ENCODE results near the gene ASCL5. TPM values are rescaled to one million over a fixed set of nuclear protein-coding genes. Genes with fewer than 3 reads are reported as not detected.

Gene ASCL5
- total RNA-seq, 1 experiment from 2014 or later: not detected

GRCh38 chr1:201167041-201167991, 40.3 kb upstream of the ASCL5 start:
- in situ Hi-C loops (cut with HindIII; ENCODE audit: low pct_unique_long_range_greater_than_20kb, low sequenced_read_pairs): no loop called here
- H3K27me3 ChIP-seq (ENCODE audit: control insufficient read depth, insufficient read depth, low read length): peaks cover 2% of the 10 kb centered on the region; the same call in 1 of the 2 replicates
- H3K27ac ChIP-seq (ENCODE audit: low read length): no peak overlapping the region
- POLR2A ChIA-PET: no interaction called here
- H3K4me3 ChIP-seq (ENCODE audit: low read depth in 2 of 2, low read length in 2 of 2): no peak overlapping the region
- intact Hi-C loops (cut with micrococcal nuclease; ENCODE audit: unreplicated experiment): no loop called here
- ATAC-seq: no peak
- H3K9me3 ChIP-seq (ENCODE audit: control insufficient read depth, insufficient read depth, low read depth, low read length): no peaks in the 10 kb centered on the region
- H3K36me3 ChIP-seq (ENCODE audit: control insufficient read depth, insufficient read depth, low read length): no peaks in the 10 kb centered on the region
- BruUV-seq (replicated peaks): no TSS peak
- TF ChIP-seq TCF7L2 (IDR thresholded peaks at IDR 0.05; ENCODE audit: low read depth, low read length): no peak
- TF ChIP-seq CTCF (IDR thresholded peaks at IDR 0.05): no peak
- peaks cover 10% of the 10 kb centered on the region for H3K4me1 ChIP-seq (ENCODE audit: control insufficient read depth, insufficient read depth, low read length)
- CTCF ChIA-PET: no interaction called here
- no peak for DNase-seq (ENCODE audit: low read depth, low spot score)

GRCh38 chr1:201164645-201165044, 37.7 kb upstream of the ASCL5 start:
- intact Hi-C loops (cut with micrococcal nuclease; ENCODE audit: unreplicated experiment) (no loop called here), in situ Hi-C loops (cut with HindIII; ENCODE audit: low pct_unique_long_range_greater_than_20kb, low sequenced_read_pairs) (no loop called here)
- CTCF ChIA-PET: no interaction called here
- BruUV-seq (replicated peaks): no TSS peak
- ATAC-seq (no peak), DNase-seq (ENCODE audit: low read depth, low spot score) (no peak)
- H3K27me3 ChIP-seq (ENCODE audit: control insufficient read depth, insufficient read depth, low read length): peaks cover 2% of the 10 kb centered on the region; the same call in 1 of the 2 replicates
- H3K4me1 ChIP-seq (ENCODE audit: control insufficient read depth, insufficient read depth, low read length): peaks cover 5% of the 10 kb centered on the region; the same call in 1 of the 2 replicates
- POLR2A ChIA-PET: no interaction called here
- no peak overlapping the region for H3K4me3 ChIP-seq (ENCODE audit: low read depth in 2 of 2, low read length in 2 of 2)
- no peak overlapping the region for H3K27ac ChIP-seq (ENCODE audit: low read length)
- no peaks in the 10 kb centered on the region for H3K9me3 ChIP-seq (ENCODE audit: control insufficient read depth, insufficient read depth, low read depth, low read length)
- H3K36me3 ChIP-seq (ENCODE audit: control insufficient read depth, insufficient read depth, low read length): no peaks in the 10 kb centered on the region
- no peak for TF ChIP-seq SIN3A (IDR thresholded peaks at IDR 0.05; ENCODE audit: borderline replicate concordance, insufficient read depth, low read depth, low read length)
- no peak for TF ChIP-seq TCF7L2 (IDR thresholded peaks at IDR 0.05; ENCODE audit: low read depth, low read length)
- no peak for TF ChIP-seq POLR2AphosphoS5 (IDR thresholded peaks at IDR 0.05; ENCODE audit: low read depth, low read length)
- TF ChIP-seq CTCF (IDR thresholded peaks at IDR 0.05): no peak
- no peak for TF ChIP-seq REST (IDR thresholded peaks at IDR 0.05; ENCODE audit: insufficient read depth in 1 of 2, low read depth in 2 of 2, low read length in 1 of 2)

Data from Panc1 (cell line).